A549 (cell line): ENCODE measurements around the gene RBM44.

Experiments used
- CHD2 ChIP-seq: fragments of 150-350 bp; IDR thresholded peaks from 2 replicates; pipeline ENCODE4 v1.6.1; 2014; ENCODE audit warnings: low read length; ENCODE audit not compliant: partially characterized antibody
- ESRRA ChIP-seq: fragments of 150-350 bp; IDR thresholded peaks from 2 replicates; pipeline ENCODE4 v1.6.1; 2014; ENCODE audit warnings: mild to moderate bottlenecking, low read length, borderline replicate concordance
- JUNB ChIP-seq: fragments of >200 bp; sonication (Bioruptor Twin); formaldehyde crosslinking; IDR thresholded peaks from 2 replicates; pipeline ENCODE4 v1.6.1; 2016

DNA sequence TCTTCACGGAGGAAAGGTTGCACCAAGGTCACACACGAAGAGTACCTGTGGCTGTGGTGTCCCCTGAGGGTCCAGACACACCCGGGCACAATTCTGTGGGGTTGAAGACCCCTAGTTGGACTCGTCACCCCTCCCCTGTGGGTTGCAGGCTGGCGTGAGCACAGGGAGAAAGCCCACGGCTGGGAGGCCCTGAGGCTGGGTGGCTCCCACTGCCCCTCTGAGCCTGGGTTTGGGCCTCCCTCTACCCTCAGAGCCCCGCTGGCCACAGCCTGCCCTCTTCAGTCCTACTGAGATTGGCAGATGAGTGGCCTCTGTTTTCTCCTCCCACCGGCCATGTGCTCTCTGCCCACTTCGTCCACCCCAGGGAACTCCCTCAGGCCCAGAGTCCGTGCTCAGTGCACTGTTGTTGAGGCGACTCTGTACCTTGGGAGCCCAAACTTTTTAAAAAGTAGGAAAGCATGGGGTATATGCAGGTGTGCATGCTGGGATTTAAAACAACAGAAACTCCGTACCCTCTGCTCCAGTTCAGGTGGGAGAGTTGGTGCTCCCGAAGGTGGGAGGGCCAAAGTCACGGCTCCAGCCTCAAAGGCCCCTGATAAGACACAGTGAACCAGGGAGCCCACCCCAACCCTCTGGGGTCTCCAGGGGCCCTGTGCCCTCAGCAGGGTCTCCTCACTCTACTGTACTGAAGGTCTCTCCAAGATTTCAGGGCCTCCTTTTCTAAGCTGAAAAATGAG is 79.9 kb downstream of the RBM44 start:
- no peak for TF ChIP-seq ESRRA
- no peak for TF ChIP-seq JUNB
- TF ChIP-seq CHD2, result no peak
